Keratinocyte (primary cell): ENCODE data around the gene TNPO1.

Experiments used
- CTCF ChIP-seq, 3 experiments: IDR thresholded peaks in 1 of 3; conservative IDR thresholded peaks in 1 of 3; optimal IDR thresholded peaks in 1 of 3; 2 replicates in 2 of 3; 3 replicates in 1 of 3; pipeline versions ENCODE3 to v1.5.1; 2011; ENCODE audit warnings: low read length in 3 of 3, mild to moderate bottlenecking in 3 of 3, moderate library complexity in 2 of 3, control low read depth in 1 of 3, inconsistent platforms in 1 of 3; ENCODE audit not compliant: insufficient read depth in 2 of 3; ENCODE audit errors: extremely low read depth in 1 of 3
- EZH2 ChIP-seq: IDR thresholded peaks from one replicate; pipeline ENCODE4 v1.6.1; 2012; ENCODE audit warnings: inconsistent platforms, mild to moderate bottlenecking, low read length, moderate library complexity

GRCh38 chr5:72812488-72812887 is 4.0 kb upstream of the TNPO1 start:
- TF ChIP-seq EZH2: no peak
- TF ChIP-seq CTCF (optimal IDR thresholded peaks at IDR 0.05 in 1 of 3, IDR thresholded peaks at IDR 0.05 in 1 of 3, conservative IDR thresholded peaks at IDR 0.05 in 1 of 3; ENCODE audit: extremely low read depth in 1 of 3, insufficient read depth in 2 of 3, low read length in 3 of 3): no peak
